Measurements from ENCODE around the gene TRIM14. TPM values are rescaled to one million over a fixed set of nuclear protein-coding genes. Genes with fewer than 3 reads are reported as not detected.

The TRIM14 gene
- total RNA-seq, 1 experiment from 2014 or later = 11.9 TPM

DNA sequence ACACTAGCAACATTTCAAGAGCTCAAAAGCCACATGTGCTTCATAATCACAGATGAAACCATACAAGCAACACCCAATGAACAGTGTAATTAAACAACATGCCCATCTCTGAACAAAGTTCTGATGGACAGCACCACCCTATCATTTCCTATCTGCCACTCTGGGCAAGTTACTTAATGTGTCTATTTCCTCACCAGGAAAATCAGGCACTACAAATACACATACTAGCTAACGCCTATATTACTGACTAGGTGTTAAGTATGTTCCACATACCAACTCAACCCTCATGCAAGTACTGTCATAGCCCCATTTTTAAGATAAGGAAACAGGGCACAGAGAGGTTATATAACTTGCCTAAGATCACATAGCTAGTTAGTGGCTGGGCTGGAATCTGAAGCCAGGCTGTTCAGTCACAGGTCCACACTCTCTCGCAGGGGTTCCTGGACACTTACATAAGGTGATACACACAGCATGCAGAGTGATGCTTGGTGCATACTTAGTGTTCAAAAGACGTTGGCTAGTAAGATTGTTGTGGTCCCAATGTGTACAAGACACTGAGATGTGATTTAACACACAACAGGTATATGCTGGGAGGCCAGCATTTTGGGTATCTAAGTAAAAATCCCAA lies 49.2 kb upstream of the TRIM14 start (continued):
- TF ChIP-seq NFATC4 (CRISPR knock-in tag; IDR thresholded peaks at IDR 0.05) (no peak), SP1 (CRISPR knock-in tag; conservative IDR thresholded peaks at IDR 0.05) (no peak), SOX15 (CRISPR knock-in tag; IDR thresholded peaks at IDR 0.05) (no peak), SMAD4 (CRISPR knock-in tag; IDR thresholded peaks at IDR 0.05) (no peak), ETV6 (CRISPR knock-in tag; IDR thresholded peaks at IDR 0.05) (no peak), CBFB (CRISPR knock-in tag; IDR thresholded peaks at IDR 0.05; ENCODE audit: low read depth) (no peak)
- TF ChIP-seq, protein P1, sequence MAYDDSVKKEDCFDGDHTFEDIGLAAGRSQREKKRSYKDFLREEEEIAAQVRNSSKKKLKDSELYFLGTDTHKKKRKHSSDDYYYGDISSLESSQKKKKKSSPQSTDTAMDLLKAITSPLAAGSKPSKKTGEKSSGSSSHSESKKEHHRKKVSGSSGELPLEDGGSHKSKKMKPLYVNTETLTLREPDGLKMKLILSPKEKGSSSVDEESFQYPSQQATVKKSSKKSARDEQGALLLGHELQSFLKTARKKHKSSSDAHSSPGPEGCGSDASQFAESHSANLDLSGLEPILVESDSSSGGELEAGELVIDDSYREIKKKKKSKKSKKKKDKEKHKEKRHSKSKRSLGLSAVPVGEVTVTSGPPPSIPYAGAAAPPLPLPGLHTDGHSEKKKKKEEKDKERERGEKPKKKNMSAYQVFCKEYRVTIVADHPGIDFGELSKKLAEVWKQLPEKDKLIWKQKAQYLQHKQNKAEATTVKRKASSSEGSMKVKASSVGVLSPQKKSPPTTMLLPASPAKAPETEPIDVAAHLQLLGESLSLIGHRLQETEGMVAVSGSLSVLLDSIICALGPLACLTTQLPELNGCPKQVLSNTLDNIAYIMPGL (CRISPR knock-in tag; IDR thresholded peaks at IDR 0.05) = no peak
- TF ChIP-seq, protein P2, sequence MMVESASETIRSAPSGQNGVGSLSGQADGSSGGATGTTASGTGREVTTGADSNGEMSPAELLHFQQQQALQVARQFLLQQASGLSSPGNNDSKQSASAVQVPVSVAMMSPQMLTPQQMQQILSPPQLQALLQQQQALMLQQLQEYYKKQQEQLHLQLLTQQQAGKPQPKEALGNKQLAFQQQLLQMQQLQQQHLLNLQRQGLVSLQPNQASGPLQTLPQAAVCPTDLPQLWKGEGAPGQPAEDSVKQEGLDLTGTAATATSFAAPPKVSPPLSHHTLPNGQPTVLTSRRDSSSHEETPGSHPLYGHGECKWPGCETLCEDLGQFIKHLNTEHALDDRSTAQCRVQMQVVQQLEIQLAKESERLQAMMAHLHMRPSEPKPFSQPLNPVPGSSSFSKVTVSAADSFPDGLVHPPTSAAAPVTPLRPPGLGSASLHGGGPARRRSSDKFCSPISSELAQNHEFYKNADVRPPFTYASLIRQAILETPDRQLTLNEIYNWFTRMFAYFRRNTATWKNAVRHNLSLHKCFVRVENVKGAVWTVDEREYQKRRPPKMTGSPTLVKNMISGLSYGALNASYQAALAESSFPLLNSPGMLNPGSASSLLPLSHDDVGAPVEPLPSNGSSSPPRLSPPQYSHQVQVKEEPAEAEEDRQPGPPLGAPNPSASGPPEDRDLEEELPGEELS (CRISPR knock-in tag; IDR thresholded peaks at IDR 0.05) = no peak

DNA sequence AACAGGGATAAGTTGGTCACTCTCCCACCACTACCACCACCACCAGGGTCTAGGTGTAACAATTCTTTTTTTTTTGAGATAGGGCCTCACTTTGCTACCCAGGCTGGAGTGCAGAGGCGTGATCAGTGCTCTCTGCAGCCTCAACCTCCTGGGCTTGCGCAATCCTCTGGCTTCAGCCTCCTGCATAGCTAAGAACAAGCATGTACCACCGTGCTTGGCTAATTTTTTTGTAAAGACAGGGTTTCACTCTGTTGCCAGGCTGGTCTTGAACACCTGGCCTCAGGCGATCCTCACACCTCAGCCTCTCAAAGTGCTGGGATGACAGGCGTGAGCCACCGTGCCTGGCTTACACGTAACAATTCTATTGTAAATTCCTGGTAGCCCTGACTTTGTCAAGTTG lies 45.9 kb upstream of the TRIM14 start:
- CTCF ChIA-PET = no interaction called here
- peaks cover 50% of the 10 kb centered on the region for H3K4me1 Mint-ChIP-seq

More for the DNA sequence above, 45.9 kb upstream of the TRIM14 start:
- H3K27me3 Mint-ChIP-seq (ENCODE audit: low read depth) = no peaks in the 10 kb centered on the region
- ATAC-seq = no peak
- H3K9me3 Mint-ChIP-seq = no peaks in the 10 kb centered on the region
- H3K4me3 Mint-ChIP-seq = no peak overlapping the region
- TF ChIP-seq ZNF317 (CRISPR knock-in tag; IDR thresholded peaks at IDR 0.05; ENCODE audit: borderline replicate concordance, low read depth) (no peak), CREM (CRISPR knock-in tag; IDR thresholded peaks at IDR 0.05) (no peak), ZNF232 (CRISPR knock-in tag; IDR thresholded peaks at IDR 0.05) (no peak), TEAD4 (CRISPR knock-in tag; IDR thresholded peaks at IDR 0.05) (no peak), RELA (CRISPR knock-in tag; IDR thresholded peaks at IDR 0.05; ENCODE audit: borderline replicate concordance) (no peak), SOX15 (CRISPR knock-in tag; IDR thresholded peaks at IDR 0.05) (no peak), ZNF138 (CRISPR knock-in tag; conservative IDR thresholded peaks at IDR 0.05) (no peak)
- TF ChIP-seq, protein P3, sequence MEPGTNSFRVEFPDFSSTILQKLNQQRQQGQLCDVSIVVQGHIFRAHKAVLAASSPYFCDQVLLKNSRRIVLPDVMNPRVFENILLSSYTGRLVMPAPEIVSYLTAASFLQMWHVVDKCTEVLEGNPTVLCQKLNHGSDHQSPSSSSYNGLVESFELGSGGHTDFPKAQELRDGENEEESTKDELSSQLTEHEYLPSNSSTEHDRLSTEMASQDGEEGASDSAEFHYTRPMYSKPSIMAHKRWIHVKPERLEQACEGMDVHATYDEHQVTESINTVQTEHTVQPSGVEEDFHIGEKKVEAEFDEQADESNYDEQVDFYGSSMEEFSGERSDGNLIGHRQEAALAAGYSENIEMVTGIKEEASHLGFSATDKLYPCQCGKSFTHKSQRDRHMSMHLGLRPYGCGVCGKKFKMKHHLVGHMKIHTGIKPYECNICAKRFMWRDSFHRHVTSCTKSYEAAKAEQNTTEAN (CRISPR knock-in tag; IDR thresholded peaks at IDR 0.05) = no peak
- TF ChIP-seq, protein P4, sequence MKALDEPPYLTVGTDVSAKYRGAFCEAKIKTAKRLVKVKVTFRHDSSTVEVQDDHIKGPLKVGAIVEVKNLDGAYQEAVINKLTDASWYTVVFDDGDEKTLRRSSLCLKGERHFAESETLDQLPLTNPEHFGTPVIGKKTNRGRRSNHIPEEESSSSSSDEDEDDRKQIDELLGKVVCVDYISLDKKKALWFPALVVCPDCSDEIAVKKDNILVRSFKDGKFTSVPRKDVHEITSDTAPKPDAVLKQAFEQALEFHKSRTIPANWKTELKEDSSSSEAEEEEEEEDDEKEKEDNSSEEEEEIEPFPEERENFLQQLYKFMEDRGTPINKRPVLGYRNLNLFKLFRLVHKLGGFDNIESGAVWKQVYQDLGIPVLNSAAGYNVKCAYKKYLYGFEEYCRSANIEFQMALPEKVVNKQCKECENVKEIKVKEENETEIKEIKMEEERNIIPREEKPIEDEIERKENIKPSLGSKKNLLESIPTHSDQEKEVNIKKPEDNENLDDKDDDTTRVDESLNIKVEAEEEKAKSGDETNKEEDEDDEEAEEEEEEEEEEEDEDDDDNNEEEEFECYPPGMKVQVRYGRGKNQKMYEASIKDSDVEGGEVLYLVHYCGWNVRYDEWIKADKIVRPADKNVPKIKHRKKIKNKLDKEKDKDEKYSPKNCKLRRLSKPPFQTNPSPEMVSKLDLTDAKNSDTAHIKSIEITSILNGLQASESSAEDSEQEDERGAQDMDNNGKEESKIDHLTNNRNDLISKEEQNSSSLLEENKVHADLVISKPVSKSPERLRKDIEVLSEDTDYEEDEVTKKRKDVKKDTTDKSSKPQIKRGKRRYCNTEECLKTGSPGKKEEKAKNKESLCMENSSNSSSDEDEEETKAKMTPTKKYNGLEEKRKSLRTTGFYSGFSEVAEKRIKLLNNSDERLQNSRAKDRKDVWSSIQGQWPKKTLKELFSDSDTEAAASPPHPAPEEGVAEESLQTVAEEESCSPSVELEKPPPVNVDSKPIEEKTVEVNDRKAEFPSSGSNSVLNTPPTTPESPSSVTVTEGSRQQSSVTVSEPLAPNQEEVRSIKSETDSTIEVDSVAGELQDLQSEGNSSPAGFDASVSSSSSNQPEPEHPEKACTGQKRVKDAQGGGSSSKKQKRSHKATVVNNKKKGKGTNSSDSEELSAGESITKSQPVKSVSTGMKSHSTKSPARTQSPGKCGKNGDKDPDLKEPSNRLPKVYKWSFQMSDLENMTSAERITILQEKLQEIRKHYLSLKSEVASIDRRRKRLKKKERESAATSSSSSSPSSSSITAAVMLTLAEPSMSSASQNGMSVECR (CRISPR knock-in tag; IDR thresholded peaks at IDR 0.05; ENCODE audit: borderline replicate concordance) = no peak
- no peak for DNase-seq (ENCODE audit: low spot score)
- no peak overlapping the region for H3K27ac Mint-ChIP-seq
- H3K36me3 Mint-ChIP-seq = peaks cover 3% of the 10 kb centered on the region; the same call in 1 of the 2 replicates
- POLR2A ChIA-PET = no interaction called here

Data from WTC11 (cell line).